Progenitor cell of endocrine pancreas (in vitro differentiated cells): Measurements from ENCODE around the gene ITSN2. TPM values are rescaled to one million over a fixed set of nuclear protein-coding genes. Genes with fewer than 3 reads are reported as not detected.

Experiments
- DNase-seq: peaks from one replicate; pipeline ENCODE4 v3.0.0; 2021; ENCODE audit warnings: low spot score; ENCODE audit not compliant: unreplicated experiment
- H3K27ac Mint-ChIP-seq: 2 replicates; pipeline ENCODE4 v1.8.0; 2021; ENCODE audit warnings: mild to moderate bottlenecking, moderate library complexity, mixed read lengths
- H3K27me3 Mint-ChIP-seq: 2 replicates; pipeline ENCODE4 v1.8.0; 2021; ENCODE audit warnings: mixed read lengths
- H3K36me3 Mint-ChIP-seq: 2 replicates; pipeline ENCODE4 v1.8.0; 2022; ENCODE audit warnings: mixed read lengths; ENCODE audit not compliant: insufficient read depth
- H3K4me1 Mint-ChIP-seq: 2 replicates; pipeline ENCODE4 v1.8.0; 2021; ENCODE audit warnings: low read depth, mixed read lengths
- H3K4me3 Mint-ChIP-seq: 2 replicates; pipeline ENCODE4 v1.8.0; 2021; ENCODE audit warnings: low read depth, mild to moderate bottlenecking, moderate library complexity, mixed read lengths
- H3K9me3 Mint-ChIP-seq: 2 replicates; pipeline ENCODE4 v1.8.0; 2021; ENCODE audit warnings: low read depth, mixed read lengths
- CTCF ChIP-seq: fragments of 200-600 bp; sonication (generic); IDR thresholded peaks from one replicate; pipeline ENCODE4 v1.5.0; 2021; ENCODE audit warnings: antibody characterized with exemption, mild to moderate bottlenecking; ENCODE audit not compliant: unreplicated experiment
- total RNA-seq: library from RNA; stranded (reverse); gene quantifications from 2 replicates; pipeline ENCODE4 v1.2.1, GENCODE V29; 2021

ITSN2 gene
- total RNA-seq, 1 donor from 2014 or later: 26.7 TPM

DNA sequence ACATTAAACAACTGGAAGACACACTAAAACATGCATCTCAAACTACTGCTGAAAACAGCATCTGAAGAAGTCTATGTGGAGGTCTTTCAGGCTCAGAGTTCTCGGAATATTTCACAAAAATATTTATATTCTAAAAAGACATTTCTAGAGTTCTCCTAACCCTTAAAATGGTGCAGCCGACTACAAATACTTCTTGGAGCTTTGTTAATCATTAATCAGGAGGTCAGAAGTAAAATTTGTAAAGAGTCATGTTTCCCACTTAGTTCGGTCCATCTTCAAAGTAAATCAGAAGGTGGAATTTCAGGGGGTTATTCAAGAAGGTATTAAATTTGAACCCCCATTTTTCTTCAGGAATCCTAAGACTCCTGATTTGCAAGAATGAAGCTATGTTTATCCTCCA is 112.7 kb downstream of the ITSN2 start:
- Mint-ChIP-seq H3K4me1 (peaks cover 4% of the 10 kb centered on the region), H3K27me3 (no peaks in the 10 kb centered on the region)
- TF ChIP-seq CTCF: no peak

DNA sequence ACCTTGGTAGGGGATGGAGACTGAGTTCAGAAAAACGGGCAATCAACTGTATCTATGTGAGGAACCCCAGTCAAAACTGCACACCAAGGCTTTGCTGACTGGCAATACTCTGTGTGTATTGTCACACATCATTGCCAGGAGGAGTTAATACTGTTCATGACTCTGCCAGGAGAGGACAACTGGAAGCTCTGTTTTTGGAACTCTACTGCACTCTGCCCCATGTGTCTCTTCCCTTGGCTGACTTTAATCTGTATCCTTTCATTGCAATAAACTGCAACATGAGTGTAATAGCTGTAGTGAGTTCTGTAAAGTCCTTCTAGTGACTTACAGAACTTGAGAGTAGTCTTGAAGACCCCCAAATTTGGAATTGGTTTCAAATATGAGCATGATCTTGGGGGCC is 113.2 kb downstream of the ITSN2 start:
- TF ChIP-seq CTCF: no peak
- Mint-ChIP-seq H3K4me3 (no peak overlapping the region), H3K36me3 (peaks cover 20% of the 10 kb centered on the region), H3K9me3 (no peaks in the 10 kb centered on the region), H3K27me3 (no peaks in the 10 kb centered on the region), H3K4me1 (peaks cover 4% of the 10 kb centered on the region), H3K27ac (no peak overlapping the region)
- no peak for DNase-seq

More for the DNA sequence above, 112.7 kb downstream of the ITSN2 start:
- no peak for DNase-seq
- no peaks in the 10 kb centered on the region for H3K9me3 Mint-ChIP-seq
- peaks cover 20% of the 10 kb centered on the region for H3K36me3 Mint-ChIP-seq
- H3K27ac Mint-ChIP-seq: no peak overlapping the region
- no peak overlapping the region for H3K4me3 Mint-ChIP-seq

GRCh38 chr2:24245986-24246776 is 114.2 kb downstream of the ITSN2 start:
- no peaks in the 10 kb centered on the region for H3K27me3 Mint-ChIP-seq
- DNase-seq: no peak
- TF ChIP-seq CTCF: no peak
- H3K4me3 Mint-ChIP-seq: no peak overlapping the region
- H3K36me3 Mint-ChIP-seq: peaks cover 18% of the 10 kb centered on the region
- H3K9me3 Mint-ChIP-seq: no peaks in the 10 kb centered on the region
- no peak overlapping the region for H3K27ac Mint-ChIP-seq
- H3K4me1 Mint-ChIP-seq: peaks cover 4% of the 10 kb centered on the region

DNA sequence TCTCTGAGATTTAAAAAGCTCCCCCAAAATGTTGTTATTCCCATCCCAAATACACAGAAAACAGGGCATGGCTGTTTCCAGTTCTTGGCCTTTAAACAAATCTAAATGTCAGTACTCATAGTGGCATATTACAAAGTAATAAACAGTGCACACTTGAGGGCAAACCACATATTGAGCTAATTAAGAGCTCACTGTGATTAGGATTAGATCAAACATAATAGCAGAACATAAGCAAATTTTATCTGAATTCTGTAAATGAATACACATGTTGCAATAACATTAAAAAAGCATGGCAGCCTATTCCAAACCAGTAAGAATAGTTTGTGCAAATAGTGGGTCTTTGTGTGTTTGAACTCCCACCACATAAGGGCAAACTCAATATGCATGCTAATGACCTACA is 118.8 kb downstream of the ITSN2 start:
- no peak for TF ChIP-seq CTCF
- Mint-ChIP-seq H3K4me1 (peaks cover 2% of the 10 kb centered on the region), H3K4me3 (no peak overlapping the region), H3K27me3 (peaks cover 5% of the 10 kb centered on the region), H3K36me3 (peaks cover 12% of the 10 kb centered on the region), H3K27ac (no peak overlapping the region), H3K9me3 (no peaks in the 10 kb centered on the region)
- DNase-seq: no peak

GRCh38 chr2:24239553-24239952 is 120.8 kb downstream of the ITSN2 start:
- TF ChIP-seq CTCF: no peak
- Mint-ChIP-seq H3K4me1 (peaks cover 2% of the 10 kb centered on the region), H3K36me3 (peaks cover 6% of the 10 kb centered on the region), H3K9me3 (no peaks in the 10 kb centered on the region), H3K27me3 (peaks cover 5% of the 10 kb centered on the region), H3K4me3 (no peak overlapping the region), H3K27ac (no peak overlapping the region)
- no peak for DNase-seq
